NT2/D1 (cell line): Measurements from ENCODE around the gene DIP2A.

Experiments
- SUZ12 ChIP-seq: IDR thresholded peaks from 2 replicates; pipeline ENCODE4 v1.6.1; 2011; ENCODE audit not compliant: insufficient read length, insufficient read depth; ENCODE audit errors: extremely low read depth
- YY1 ChIP-seq: IDR thresholded peaks from 2 replicates; pipeline ENCODE4 v1.6.1; 2011; ENCODE audit not compliant: insufficient read length, insufficient read depth

GRCh38 chr21:46411236-46411635, 47.5 kb upstream of the DIP2A start:
- TF ChIP-seq YY1 (no peak), SUZ12 (no peak)
